T-helper 2 cell (primary cell): ENCODE results near the gene ITGB1.
"Not testable (repeated sequence)": the region's sequence is repeated elsewhere in the genome, so short reads cannot be mapped to it uniquely, and the experiment has no call there.

ENCODE experiments used
- DNase-seq, 5 experiments: peaks; one replicate each; pipeline versions ENCODE4 v3.0.0 to v3.0.0-alpha.2; 2012 to 2022

Gene ITGB1

DNA sequence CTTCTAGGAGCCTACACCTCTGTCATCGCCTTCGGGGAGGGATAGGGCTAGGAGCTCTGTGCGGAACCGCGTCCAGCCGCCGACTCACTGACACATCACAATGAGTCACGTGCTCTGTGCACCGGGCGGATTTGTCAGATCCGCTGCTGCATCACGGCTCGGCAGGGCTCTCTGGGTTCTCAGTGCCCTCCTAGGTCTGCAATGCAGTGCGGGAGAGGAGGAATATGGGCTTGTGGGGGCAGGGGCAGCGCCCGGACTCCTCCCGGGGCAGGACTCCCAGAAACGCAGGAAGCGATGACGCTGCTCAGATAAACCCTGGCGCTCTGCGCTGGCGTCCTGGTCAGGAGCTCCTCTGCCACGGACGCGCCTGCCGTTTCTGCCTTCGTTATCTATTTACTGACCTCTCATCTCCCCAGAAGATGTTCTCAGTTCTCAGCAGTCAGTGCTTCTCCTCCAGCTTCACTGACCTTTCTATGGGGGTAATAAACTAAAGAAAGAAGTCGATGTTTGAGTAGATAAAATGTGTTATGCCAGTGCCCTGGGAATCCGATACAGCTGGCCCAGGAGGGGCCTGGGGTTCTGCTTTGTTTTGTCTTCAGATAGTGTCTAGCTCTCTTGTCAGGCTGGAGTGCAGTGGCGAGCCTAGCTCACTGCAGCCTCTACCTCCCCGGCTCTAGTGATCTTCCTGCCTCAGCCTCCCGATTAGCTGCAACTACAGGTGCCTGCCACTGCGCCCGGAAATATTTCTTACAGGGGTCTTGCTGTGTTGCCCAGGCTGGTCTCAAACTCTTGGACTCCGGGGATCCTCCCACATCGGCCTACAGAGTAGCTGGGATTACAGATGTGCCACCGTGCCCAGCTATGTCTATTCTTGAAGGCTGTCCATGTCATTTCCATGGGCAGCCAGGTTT, 22.8 kb upstream of the ITGB1 start:
- peak; percentile 48 to 96 (median 77) for DNase-seq

DNA sequence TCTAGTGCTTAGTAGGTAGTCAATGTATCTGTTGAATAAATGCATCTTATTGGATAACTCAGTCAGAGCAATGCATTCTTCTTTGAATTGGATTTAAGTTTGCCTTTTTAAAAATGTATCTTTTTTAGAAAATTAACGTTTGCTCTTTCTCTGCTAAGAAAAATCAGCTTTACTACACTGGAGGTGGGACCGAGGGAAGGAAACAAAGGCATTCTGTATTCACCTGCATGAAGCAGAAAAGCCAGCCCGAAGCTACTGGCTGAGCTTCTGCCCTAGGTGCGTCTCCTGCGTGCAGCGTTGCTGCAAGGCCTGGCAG, 22.2 kb upstream of the ITGB1 start:
- DNase-seq = no peak

- not testable (repeated sequence) for DNase-seq
These were observed 21.7 kb upstream of the ITGB1 start for GRCh38 chr10:32979719-32980118.

GRCh38 chr10:32979041-32979440, 21.0 kb upstream of the ITGB1 start:
- no peak for DNase-seq

- not testable (repeated sequence) for DNase-seq
These were observed 20.1 kb upstream of the ITGB1 start for GRCh38 chr10:32977846-32978809.

GRCh38 chr10:32976338-32976737, 18.3 kb upstream of the ITGB1 start:
- no peak for DNase-seq

- DNase-seq = peak in 1 of 5 experiments; percentile 45
These were observed 14.9 kb upstream of the ITGB1 start for GRCh38 chr10:32972929-32973328.

DNA sequence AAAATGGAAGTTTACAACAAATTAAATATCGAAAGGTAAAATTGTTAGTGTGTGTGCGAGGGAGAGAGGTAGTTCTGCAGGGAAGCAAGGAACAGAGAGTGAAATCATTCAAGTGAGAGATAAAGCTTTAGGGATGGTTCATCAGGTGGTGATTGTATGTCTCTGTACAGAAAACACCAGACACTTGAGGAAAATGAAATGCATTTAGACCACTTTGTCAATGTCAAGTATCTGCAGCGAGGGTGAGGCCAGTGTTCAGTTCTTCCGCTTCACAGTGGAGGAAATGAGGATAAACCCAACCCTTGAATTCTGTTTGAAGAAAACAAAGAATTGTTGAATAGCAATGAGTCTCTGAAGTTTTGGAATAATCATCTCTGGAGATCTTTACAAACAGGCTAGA, 14.4 kb upstream of the ITGB1 start:
- no peak for DNase-seq

GRCh38 chr10:32971536-32972091, 13.6 kb upstream of the ITGB1 start:
- DNase-seq = no peak

DNA sequence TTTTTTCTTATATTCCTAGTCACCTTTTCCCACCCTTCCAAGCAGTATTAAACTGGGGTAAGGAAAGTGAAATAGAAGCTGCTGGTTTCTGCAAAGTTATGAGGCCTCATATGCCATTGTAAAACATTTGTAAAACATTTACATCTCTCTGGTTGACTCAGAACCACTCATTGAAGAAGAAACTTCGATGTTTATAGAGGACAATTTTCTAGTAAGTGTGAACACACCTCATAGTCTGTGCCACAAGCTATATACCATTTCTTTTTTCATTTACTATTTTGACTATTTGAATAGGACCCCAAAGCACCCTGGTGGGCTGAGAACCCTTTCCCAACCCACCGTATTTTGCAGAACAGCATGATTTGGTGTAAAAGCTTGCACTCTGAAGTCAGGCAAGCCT, 12.9 kb upstream of the ITGB1 start:
- DNase-seq = no peak

DNA sequence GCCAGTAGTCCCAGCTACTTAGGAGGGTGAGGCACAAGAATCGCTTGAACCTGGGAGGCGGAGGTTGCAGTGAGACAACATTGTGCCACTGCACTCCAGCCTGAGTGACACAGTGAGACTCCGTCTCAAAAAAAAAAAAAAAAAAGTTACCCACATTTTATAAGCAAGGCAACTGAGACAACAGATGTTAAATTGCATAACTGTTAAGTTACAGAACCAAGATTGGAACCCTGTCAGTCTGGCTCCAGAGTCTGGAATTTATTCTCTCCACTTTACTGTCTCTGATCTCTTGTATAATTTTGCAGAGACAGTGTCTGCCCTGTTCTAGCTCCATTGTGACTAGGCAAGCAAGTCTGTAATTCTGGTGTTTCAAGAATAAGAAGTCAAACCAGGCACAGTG, 6.2 kb upstream of the ITGB1 start:
- no peak for DNase-seq

DNA sequence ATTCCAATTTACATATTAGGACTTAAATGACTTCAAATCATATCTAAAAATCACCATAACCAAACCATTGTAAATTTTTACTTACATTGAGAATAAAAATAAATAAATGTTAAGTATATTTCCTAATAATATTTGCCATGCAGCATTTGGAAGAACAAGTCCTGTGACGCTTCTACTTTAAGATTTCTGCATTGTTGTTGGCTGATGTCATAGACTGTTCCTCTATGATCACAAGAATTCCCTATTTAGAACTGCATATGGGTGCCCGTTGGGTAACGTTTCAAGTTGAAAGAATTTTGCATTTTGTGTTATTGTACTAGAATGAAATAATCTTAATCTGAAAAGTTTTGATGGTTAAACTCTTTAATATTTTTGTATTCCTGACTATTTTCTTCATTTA, 5.1 kb upstream of the ITGB1 start:
- no peak for DNase-seq

DNA sequence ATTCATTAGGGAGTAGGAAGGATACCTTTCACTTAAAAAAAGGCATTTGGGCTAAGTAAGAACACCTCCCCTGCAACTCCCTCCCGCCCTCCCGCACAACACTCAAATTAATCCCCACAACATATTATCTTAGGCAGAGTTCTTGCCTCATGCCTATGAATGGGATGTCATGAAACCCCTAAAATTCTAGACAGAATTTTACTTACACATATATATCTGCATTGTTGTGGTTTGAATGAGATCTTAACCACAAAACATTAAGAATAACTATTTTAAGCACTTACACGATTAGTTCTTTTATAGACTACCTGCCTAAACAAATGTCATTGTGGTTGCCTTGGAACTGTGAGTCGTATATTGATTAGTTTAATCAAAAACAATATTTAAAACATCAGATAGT, 4.5 kb upstream of the ITGB1 start:
- no peak for DNase-seq

DNA sequence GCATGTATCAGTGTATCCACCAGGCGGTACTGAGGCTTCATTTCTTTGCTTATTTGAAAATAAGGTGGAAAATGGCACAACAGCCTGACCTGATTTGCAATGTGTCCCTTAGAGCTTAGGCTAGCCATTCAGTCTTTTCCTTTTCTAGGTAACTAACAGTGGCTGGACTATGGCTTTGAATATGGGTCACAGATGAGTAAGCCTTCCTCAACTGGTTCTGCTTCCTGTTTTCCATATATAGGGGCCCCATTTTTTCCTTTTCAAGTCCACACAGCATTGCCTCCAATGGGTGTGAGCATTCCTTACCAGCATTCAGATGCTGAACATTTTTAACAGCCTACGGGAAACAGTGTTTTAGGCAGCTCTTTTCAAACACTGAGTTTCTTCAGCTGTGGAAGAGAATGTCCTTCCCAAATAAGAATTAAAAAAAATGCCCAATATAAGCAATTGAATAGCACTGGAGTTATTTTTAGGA, 3.9 kb upstream of the ITGB1 start:
- DNase-seq = no peak

GRCh38 chr10:32961343-32961894, 3.4 kb upstream of the ITGB1 start:
- no peak for DNase-seq

DNA sequence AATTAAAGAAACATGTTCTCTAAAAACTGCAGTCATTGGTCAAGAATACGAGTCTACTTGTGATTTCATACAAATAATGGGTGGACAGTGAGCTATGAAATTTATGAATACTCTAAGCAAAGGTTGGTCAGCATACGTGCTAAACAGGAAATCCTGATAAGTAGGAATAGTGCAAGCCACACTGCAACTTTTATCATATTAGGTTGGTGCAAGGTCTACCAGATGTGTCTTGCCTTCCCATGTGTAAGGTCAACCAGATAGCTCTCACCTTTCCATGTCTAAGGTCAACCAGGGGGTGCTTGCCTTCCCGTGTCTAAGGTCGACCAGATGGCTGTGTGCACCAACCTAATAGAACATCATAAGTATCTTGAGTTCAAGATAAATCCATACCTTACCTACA, 2.0 kb upstream of the ITGB1 start:
- DNase-seq = no peak

GRCh38 chr10:32959006-32959920, 1.2 kb upstream of the ITGB1 start:
- peak in 1 of 5 experiments; percentile 82 for DNase-seq

DNA sequence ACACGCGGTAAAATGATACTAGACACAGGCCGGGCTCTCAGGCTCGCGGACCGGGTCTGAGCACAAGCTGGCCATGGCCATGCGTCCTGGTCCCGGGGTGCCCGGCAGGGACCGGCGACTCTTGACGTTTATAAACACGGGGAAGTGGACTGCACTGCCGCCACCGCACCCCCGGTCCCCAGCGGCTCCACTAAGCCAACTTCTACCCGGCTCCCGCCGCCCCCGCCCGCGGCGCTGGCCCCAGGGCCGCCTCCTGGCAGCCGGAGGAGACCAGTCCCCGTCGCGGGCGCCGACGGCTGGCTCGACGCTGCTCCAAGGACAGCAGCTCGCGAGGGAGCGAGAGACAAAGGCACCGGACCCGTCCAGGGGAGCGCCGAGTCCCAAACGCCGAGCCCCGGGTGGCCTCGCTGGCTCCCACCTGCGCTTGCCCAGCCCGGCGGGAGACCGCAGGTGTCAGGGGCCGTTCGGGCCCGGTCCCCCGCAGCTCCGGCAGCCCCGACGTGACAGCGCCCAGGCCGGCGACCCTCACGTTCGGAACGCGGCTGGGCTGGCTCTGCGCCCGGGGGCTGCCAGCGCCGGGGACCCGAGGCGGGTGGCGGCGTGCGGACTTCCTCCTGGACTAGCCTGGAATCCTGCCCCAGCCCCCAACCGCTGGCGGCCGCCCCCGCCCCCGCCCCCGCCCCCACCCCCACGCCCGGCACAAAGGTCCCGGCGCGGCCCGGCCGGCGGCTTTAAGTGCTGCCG, 517 bp downstream of the ITGB1 start:
- DNase-seq = peak in 3 of 5 experiments; percentile 23 to 66 (median 26)

DNA sequence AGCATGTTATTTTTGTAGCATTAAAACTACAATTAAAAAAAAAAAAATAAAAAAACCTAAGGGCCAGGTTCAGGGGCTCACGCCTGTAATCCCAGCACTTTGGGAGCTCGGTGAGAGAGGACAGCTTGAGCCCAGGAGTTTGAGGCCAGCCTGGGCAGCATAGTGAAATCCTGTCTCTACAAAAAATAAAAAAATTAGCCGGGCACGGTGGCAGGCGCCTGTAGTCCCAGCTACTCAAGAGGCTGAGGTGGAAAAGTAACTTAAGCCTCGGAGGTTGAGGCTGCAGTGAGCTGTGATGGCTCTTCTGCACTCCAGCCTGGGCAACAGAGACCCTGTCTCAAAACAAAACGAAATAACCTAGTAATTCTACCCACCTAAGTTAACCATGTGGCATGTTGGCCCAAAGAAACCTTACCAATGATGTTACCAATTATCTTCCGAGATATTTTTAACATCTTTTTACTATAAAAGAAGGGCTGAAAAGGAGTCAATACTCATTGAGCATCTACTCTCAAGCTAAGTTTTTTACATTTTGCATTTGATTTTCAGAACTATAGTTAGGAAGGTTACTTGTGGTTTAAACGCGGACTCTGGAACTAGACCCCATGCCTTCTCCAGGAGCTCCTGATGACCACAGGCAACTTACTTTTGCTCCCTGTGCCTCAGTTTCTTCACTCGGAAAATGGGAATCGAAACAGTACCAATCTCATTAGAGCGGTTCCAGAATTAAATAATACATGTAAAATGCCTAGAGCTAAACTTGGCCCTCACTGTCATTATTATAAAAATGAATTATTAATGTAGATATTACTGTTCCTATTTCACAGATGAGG, 1.4 kb downstream of the ITGB1 start:
- peak in 1 of 5 experiments; percentile 42 for DNase-seq

DNA sequence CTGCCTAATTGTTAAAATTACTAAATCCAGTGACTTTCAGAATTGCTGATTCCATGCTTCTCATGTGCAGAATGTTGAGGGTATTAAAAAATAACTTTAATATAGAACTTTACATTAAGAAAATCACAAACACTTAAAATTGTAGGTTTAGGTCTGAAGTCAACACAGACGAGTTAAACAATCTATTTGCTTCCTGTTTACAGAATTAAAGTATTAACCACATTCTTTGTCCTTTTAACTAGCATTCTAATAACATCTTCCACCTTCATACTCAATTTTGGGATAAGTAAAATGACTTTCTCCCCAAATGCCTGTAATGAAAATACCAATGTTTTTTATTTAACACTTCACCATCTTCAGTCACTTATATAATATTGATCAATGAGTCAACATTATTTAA, 2.2 kb downstream of the ITGB1 start:
- no peak for DNase-seq
